D721Med (cell line): Measurements from ENCODE around the gene EIF4G3.
"Not testable (repeated sequence)": the region's sequence is repeated elsewhere in the genome, so short reads cannot be mapped to it uniquely, and the experiment has no call there.

Source experiments
- DNase-seq: peaks from one replicate; pipeline ENCODE4 v3.0.0; 2011; ENCODE audit warnings: low spot score; ENCODE audit not compliant: insufficient read length
- FAIRE-seq: peaks from 2 replicates; lab custom pipeline; 2011; peaks lifted over from hg19 to GRCh38; lab: Jason Lieb, UNC
- TF ChIP-seq, protein P1 (sequence below): IDR thresholded peaks from 2 replicates; pipeline ENCODE4 v1.5.1; 2012; ENCODE audit warnings: mild to moderate bottlenecking, control low read depth; ENCODE audit not compliant: insufficient read depth; ENCODE audit errors: missing control alignments

EIF4G3 gene

DNA sequence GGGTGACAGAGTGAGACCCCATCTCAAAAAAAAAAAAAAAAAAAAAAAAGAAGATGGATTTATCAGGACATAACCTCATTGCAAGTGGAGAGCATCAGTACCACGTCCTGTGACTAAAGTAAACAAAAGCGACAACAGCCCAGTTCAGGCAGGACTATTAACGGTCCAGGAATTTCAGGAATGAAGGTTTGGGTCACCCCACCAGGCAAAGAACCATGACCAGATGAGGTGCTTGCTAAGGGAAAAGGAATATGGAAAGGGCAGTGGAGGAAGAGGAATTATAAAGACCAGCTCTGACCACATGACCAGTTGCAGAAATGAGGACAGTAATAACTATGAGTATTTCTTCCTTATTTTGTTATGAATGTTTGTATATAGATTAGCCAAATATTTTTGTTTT lies 35.4 kb upstream of the EIF4G3 start:
- no peak for FAIRE-seq
- DNase-seq = no peak
- TF ChIP-seq, protein P1, sequence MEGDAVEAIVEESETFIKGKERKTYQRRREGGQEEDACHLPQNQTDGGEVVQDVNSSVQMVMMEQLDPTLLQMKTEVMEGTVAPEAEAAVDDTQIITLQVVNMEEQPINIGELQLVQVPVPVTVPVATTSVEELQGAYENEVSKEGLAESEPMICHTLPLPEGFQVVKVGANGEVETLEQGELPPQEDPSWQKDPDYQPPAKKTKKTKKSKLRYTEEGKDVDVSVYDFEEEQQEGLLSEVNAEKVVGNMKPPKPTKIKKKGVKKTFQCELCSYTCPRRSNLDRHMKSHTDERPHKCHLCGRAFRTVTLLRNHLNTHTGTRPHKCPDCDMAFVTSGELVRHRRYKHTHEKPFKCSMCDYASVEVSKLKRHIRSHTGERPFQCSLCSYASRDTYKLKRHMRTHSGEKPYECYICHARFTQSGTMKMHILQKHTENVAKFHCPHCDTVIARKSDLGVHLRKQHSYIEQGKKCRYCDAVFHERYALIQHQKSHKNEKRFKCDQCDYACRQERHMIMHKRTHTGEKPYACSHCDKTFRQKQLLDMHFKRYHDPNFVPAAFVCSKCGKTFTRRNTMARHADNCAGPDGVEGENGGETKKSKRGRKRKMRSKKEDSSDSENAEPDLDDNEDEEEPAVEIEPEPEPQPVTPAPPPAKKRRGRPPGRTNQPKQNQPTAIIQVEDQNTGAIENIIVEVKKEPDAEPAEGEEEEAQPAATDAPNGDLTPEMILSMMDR = no peak

DNA sequence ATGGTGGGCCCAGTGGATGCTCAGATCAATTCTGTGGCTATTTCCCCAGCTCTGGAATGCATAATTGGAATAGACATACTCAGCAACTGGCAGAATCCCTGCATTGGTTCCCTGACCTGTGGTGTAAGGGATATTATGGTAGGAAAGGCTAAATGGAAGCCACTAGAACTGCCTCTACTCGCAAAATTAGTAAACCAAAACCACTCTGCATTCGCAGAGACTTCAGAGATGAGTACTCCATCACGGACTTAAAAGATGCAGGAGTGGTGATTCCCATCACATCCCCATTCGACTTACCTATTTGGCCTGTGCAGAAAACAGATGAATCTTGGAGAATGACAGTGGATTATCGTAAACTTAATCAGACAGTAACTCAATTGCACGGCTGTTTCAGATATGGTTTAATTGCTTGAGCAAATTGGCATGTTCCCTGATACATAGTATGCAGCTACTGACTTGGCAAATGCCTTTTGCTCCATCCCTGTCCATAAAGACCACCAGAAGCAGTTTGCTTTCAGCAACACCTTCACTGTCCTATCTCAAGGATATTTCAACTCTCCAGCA lies 31.5 kb upstream of the EIF4G3 start:
- not testable (repeated sequence) for FAIRE-seq, DNase-seq

DNA sequence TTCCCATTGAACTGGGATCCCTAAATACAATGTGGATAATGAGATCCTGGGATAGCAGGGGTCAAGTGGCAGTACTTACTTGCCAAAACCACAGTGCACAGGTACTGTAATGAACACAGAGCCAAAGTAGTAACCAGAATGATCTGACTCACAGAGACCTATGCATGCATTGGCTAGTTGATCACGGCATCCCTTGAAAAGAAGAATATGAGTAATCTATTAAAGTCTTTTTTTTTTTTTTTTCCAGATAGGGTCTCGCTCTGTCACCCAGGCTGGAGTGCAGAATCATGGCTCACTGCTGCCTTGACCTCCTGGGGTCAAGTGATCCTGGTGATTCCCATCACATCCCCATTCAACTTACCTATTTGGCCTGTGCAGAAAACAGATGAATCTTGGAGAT lies 29.4 kb upstream of the EIF4G3 start:
- TF ChIP-seq, protein P1 = no peak
- FAIRE-seq (no peak), DNase-seq (no peak)

DNA sequence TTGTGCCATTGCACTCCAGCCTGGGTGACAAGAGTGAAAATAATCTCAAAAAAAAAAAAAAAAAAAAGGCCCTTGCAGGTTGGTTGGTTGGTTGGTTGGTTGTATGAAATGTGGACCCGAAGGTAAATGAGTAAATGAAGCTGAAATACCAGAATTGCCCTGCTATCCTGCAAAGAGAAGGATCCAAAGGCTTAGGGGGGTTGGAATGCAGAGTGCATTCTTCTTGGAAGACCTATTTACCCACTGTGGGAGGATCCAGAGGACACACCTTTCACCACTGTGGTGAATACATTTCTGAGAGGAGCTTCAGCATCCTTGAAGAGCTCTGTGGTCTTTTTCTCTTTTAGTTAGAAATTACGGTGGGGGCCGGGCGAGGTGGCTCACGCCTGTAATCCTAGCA lies 28.7 kb upstream of the EIF4G3 start:
- TF ChIP-seq, protein P1 = no peak
- DNase-seq (no peak), FAIRE-seq (no peak)

DNA sequence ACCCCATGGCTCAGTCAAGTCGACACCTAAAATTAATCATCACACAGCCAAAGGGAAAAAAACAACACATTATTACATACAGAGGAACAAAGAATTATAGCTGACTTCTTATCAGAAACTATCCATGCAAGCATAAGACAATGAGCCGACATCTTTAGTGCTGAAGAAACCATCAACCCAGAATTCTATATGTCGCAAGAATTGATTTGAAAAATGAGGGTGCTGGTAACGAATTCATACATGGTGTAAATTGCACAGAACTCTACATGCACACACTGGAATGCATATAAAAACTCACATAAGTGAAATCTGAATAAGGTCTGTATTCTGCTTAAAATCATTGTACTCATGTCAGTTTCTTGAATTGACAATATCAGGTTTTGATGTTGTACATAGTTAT lies 25.0 kb upstream of the EIF4G3 start:
- no peak for FAIRE-seq
- DNase-seq = no peak

DNA sequence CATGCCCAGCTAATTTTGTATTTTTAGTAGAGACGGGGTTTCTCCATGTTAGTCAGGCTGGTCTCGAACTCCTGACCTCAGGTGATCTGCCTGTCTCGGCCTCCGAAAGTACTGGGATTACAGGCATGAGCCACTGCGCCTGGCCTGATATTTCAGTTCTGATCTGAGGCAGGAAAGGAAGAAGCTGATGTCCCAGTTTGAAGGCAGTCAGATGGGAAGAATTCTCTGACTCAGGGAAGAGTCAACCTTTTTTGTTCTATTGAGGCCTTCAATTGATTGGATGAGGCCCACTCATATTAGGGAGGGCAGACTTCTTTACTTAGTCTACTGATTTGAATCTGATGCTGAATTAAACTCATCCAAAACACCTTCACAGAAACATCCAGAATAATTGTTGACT lies 24.5 kb upstream of the EIF4G3 start:
- DNase-seq, FAIRE-seq: not testable (repeated sequence)

More for the DNA sequence above, 25.0 kb upstream of the EIF4G3 start:
- TF ChIP-seq, protein P1 = no peak

DNA sequence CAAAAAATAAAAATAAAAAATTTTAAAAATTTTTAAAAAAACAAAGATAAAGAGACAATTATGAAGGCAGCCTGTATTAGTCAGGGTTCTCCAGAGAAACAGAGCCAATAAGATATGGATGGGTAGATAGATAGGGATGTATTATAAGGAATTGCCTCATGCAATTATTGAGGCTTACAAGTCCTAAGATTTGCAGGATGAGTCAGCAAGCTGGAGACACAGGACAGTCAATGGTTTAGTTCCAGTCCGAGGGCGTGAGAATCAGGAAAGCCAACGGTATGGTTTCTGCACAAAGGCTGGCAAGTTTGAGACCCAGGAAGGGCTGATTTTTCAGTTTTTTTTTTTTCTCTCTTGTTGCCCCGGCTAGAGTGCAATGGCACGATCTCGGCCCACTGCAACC lies 24.1 kb upstream of the EIF4G3 start:
- FAIRE-seq (no peak), DNase-seq (no peak)
- TF ChIP-seq, protein P1 = no peak

DNA sequence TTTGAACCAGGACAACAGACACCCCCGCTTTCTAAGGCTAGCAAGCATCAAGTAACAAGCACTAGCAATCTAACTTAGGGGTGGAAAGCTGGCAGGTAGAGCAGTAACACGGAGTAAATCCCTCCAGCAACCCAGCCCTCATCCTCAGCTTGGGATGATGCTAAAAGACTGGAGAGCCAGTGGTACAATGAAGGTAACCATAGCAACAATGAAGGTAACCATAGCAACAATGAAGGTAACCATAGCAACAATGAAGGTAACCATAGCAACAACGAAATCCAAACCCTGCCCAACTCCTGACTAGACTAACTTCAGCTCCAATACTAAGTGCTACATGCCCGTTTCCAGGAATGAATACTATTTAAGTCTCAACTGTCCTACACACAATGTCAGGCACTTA lies 22.2 kb upstream of the EIF4G3 start:
- DNase-seq = no peak
- FAIRE-seq = no peak
- TF ChIP-seq, protein P1 = no peak
